Activated CD4-positive, alpha-beta memory T cell treated with anti-CD3 and anti-CD28 coated beads for 36 hours (primary cell): Measurements from ENCODE around the gene KERA. TPM values are rescaled to one million over a fixed set of nuclear protein-coding genes. Genes with fewer than 3 reads are reported as not detected.

Experiments
- total RNA-seq, 2 experiments: library from RNA; stranded (reverse); gene quantifications; one replicate each; pipeline ENCODE4 v1.2.3, GENCODE V29; 2021

Gene KERA
- total RNA-seq, 2 experiments from 2014 or later: not detected

Other genes with a start within 250 kb of the KERA start
- gene CCER1, start 102.8 kb downstream of the KERA start, total RNA-seq: not detected
- gene EPYC, start 53.1 kb downstream of the KERA start, total RNA-seq: not detected
- not detected for gene LUM, start 53.5 kb upstream of the KERA start, total RNA-seq
- not detected for gene DCN, start 124.8 kb upstream of the KERA start, total RNA-seq